ENCODE data around the gene GID8.

GID8 gene

DNA sequence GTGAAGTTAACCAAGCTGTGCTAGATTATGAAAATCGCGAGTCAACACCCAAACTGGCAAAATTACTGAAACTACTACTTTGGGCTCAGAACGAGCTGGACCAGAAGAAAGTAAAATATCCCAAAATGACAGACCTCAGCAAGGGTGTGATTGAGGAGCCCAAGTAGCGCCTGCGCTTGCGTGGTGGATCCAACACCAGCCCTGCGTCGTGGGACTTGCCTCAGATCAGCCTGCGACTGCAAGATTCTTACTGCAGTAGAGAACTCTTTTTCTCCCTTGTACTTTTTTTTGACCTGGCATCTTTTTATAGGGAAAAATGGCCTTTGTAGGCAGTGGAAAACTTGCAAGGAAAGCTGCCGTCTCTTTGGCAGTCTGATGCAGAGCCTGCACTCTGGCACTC lies 6.8 kb downstream of the GID8 start:
- DNase-seq: no peak

GRCh38 chr20:62945771-62946339 lies 7.9 kb downstream of the GID8 start:
- DNase-seq: no peak

- no peak for DNase-seq
These were observed 9.0 kb downstream of the GID8 start for GRCh38 chr20:62946918-62947317.

GRCh38 chr20:62947532-62948300 lies 9.8 kb downstream of the GID8 start:
- DNase-seq: no peak

DNA sequence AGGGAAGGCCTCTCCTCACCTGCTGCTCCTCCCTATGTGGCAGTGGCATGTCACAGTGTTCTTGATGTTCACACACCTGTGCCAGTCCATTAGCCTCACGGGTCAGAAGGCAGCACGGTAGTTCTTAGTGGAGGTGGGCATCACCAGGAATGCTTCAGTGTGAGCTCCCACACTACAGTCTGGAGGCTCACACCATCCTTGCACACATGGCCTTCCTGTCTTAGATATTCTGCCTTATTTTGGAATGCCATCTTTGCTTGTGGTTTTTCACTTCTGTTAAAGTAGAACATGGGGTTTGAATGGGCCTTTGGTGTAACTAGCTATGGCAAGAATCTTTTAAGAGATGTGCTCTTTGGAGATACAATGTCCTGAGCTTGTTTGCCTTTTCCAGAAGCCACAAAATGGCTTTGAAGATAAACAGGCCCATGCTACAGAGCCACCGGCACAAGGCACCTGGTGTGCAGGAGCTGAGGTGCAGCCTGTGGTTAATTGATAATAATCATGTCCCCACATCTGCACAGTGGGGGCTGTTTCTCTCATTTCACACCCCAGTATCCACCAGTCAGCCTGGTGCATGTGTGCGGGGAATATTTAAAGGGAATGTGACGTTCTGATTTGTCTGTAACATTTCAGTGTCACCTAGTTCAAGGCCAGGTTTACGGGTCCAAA lies 11.3 kb downstream of the GID8 start:
- no peak for DNase-seq

- DNase-seq: no peak
These were observed 12.0 kb downstream of the GID8 start for GRCh38 chr20:62949962-62950361.

GRCh38 chr20:62950741-62951140 lies 12.8 kb downstream of the GID8 start:
- DNase-seq: no peak

DNA sequence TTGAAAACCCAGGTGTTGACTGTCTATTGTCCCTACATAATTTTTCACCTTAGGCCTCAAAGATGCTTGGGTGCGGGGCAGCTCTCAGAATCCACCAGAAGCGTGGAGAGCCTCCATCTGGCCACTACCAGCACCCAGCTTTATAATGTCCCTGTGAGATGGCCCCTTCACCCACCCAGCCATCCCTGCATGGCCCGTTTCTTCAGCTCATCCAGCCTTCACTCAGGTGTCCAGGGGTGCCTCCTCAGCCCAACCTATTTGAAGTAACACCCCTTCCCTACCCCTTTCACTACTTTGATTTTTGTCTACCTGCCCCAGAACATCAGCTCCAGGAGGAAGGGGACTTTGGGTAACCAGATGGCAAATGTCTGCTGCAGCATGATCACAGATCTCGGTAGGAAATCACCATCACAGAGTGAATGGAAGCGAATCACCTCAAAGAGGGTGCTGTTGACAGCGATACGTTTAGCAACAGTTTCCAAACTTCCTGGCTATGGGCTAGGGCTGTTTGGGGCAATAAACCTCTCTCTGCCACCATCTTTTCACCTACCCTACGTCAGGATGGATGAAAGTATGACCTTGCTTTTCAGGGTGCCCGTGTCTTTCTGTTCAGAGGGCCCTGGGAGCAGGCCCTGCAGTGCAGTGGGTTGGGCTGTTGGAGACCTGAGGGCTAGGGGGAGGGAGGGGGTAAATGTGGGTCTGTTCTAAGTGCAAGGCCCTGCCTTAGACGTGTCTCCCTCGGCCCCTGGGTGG lies 13.4 kb downstream of the GID8 start:
- DNase-seq: no peak

DNA sequence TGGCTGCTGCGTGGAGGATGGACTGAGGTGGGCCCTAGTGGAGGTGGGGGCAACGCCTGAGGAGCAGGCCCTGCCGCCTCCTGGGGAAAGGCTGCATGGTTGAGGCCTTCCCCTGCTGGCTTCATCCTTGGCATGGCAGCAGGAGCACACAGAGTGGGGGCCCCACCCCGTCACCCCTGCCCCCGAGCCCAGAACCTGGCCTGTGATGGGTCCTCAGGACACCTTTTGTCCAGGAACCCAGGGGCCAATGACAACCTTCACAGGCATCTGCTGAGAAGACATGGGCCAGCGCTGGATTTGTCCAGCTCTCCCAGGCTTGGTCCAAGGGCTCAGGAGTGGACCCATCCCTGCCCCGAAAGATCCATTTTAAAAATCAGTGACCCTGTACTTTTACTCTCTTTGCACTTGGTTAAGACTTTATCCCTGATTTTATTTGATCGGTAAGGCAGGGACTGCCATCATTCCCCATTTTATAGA lies 14.0 kb downstream of the GID8 start:
- DNase-seq: no peak

- DNase-seq: peak; percentile 73
These were observed 14.5 kb downstream of the GID8 start, which contains the start of gene SLC17A9 for GRCh38 chr20:62952373-62952967. Gene SLC17A9, plus strand, starts transcription at chr20:62952709. Its CDS starts 122 bp downstream, at chr20:62952831.

- no peak for DNase-seq
These were observed 15.3 kb downstream of the GID8 start for GRCh38 chr20:62952968-62953838.

DNA sequence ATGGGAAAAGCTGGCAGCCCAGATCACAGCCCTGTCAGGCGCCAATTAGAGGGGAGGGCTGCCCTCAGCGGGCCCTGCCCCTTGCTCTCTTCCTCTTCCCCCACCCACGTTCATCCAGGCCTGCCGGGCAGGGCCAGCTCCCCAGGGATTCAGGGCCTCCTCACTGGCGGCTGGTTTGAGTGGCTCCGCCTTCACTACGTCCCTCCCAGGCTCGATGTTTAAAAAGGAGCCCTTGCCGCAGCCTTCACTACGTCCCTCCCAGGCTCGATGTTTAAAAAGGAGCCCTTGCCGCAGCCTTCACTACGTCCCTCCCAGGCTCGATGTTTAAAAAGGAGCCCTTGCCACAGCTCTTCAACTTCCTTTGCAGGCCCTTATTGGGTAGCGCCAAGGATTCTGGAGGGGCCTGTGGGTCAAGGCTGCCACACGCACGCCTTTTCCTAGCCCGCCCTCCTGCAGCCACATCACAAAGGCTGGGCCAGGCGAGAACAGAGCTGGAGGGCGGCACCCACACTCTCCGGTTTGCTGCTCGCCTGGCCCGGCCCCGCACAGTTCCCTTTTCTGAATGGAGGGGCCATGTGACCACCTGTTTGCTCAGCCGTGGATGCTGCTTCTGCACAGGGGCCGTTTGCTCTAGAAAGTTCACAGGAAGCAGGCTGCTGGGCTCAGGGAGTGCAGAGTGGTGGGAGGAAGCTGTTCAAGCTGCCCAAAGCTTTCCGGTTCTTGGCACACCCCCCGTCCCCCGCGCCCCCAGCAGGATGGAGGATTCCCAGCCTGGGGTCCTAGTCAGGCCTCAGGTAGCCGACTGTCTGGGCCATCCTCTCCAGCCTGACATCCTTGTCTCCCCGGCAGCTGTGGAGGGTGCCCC lies 16.1 kb downstream of the GID8 start:
- peak; percentile 96 for DNase-seq

- no peak for DNase-seq
These were observed 17.8 kb downstream of the GID8 start for GRCh38 chr20:62955519-62956386.

- no peak for DNase-seq
These were observed 18.6 kb downstream of the GID8 start for GRCh38 chr20:62956387-62957135.

- DNase-seq: no peak
These were observed 19.5 kb downstream of the GID8 start for GRCh38 chr20:62957136-62958117.

GRCh38 chr20:62958388-62959100 lies 20.6 kb downstream of the GID8 start:
- no peak for DNase-seq
